Measurements from ENCODE around the gene PLEKHA4. TPM values are rescaled to one million over a fixed set of nuclear protein-coding genes. Genes with fewer than 3 reads are reported as not detected.

PLEKHA4 gene
- total and polyA plus RNA-seq, 2 of the 13 experiments (the other 11 are each of a cell fraction or from before 2014, with no cell fraction given) = 4.8 to 6.0 TPM

- intact Hi-C loops (cut with micrococcal nuclease; ENCODE audit: unreplicated experiment) (loop anchor here (1.0 kb wide), 2 partner anchors 40 to 47 kb away; no protein-coding TSS in a partner anchor), in situ Hi-C loops (cut with HindIII; ENCODE audit: extremely low pct_ligation_motif_present, low pct_unique_long_range_greater_than_20kb) (loop anchor here (5.0 to 10.0 kb wide), 2 partner anchors 38 to 161 kb away; partner anchors contain the start of gene NTN5)
- POLR2A ChIA-PET = no interaction called here
- Histone ChIP-seq H3K9me3 (ENCODE audit: low read length) (no peaks in the 10 kb centered on the region), H3K4me1 (ENCODE audit: insufficient read depth, low read length) (peaks cover 19% of the 10 kb centered on the region), H3K4me3 (replicated peaks in 1 of 3; ENCODE audit: insufficient read depth in 1 of 3, low read depth in 2 of 3, low read length in 3 of 3) (peak overlapping the region; percentile 39 to 64 (median 50); a peak in 5 of 6 replicates), H3K4me2 (ENCODE audit: low read depth, low read length) (peak overlapping the region; percentile 85), H3K9ac (ENCODE audit: insufficient read depth, low read depth, low read length) (peak overlapping the region; percentile 27; the same call in 1 of the 2 replicates), H3K27me3 (ENCODE audit: control insufficient read depth in 1 of 2, insufficient read depth in 2 of 2, low read length in 2 of 2) (no peaks in the 10 kb centered on the region), H2AFZ (ENCODE audit: low read length) (peak overlapping the region; percentile 80), H4K20me1 (ENCODE audit: insufficient read depth, low read length) (no peaks in the 10 kb centered on the region), H3K27ac (ENCODE audit: extremely low read length, insufficient read depth, low read length) (peak overlapping the region; percentile 25), H3K36me3 (replicated peaks in 1 of 2; ENCODE audit: control insufficient read depth in 1 of 2, insufficient read depth in 2 of 2, low read length in 2 of 2) (peaks cover 0 to 2% of the 10 kb centered on the region in 2 experiments; a peak in 1 of 5 replicates), H3K79me2 (ENCODE audit: insufficient read depth, low read length) (no peaks in the 10 kb centered on the region)
- no TSS peak for BruUV-seq (replicated peaks)
- DNase-seq (ENCODE audit: low spot score) (peak; percentile 82), ATAC-seq (peak; percentile 97), FAIRE-seq (peak; percentile 91)
- WGBS (ENCODE audit: low lambda C conversion rate) = 0% methylated on average over 7 of the region's 12 CpGs
- CTCF ChIA-PET (ENCODE audit: low intra/inter-chr PET ratio, low total read pairs) = interaction anchor here (0.6 to 1.9 kb wide), 4 partner anchors 40 to 190 kb away, joined by 3 to 27 read pairs (median 6); partner anchors contain the start of gene CA11
- TF ChIP-seq MAX (IDR thresholded peaks at IDR 0.05) = peak; percentile 28; the same call in 1 of the 2 replicates
- TF ChIP-seq, protein P1, sequence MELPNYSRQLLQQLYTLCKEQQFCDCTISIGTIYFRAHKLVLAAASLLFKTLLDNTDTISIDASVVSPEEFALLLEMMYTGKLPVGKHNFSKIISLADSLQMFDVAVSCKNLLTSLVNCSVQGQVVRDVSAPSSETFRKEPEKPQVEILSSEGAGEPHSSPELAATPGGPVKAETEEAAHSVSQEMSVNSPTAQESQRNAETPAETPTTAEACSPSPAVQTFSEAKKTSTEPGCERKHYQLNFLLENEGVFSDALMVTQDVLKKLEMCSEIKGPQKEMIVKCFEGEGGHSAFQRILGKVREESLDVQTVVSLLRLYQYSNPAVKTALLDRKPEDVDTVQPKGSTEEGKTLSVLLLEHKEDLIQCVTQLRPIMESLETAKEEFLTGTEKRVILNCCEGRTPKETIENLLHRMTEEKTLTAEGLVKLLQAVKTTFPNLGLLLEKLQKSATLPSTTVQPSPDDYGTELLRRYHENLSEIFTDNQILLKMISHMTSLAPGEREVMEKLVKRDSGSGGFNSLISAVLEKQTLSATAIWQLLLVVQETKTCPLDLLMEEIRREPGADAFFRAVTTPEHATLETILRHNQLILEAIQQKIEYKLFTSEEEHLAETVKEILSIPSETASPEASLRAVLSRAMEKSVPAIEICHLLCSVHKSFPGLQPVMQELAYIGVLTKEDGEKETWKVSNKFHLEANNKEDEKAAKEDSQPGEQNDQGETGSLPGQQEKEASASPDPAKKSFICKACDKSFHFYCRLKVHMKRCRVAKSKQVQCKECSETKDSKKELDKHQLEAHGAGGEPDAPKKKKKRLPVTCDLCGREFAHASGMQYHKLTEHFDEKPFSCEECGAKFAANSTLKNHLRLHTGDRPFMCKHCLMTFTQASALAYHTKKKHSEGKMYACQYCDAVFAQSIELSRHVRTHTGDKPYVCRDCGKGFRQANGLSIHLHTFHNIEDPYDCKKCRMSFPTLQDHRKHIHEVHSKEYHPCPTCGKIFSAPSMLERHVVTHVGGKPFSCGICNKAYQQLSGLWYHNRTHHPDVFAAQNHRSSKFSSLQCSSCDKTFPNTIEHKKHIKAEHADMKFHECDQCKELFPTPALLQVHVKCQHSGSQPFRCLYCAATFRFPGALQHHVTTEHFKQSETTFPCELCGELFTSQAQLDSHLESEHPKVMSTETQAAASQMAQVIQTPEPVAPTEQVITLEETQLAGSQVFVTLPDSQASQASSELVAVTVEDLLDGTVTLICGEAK (IDR thresholded peaks at IDR 0.05) = no peak
- TF ChIP-seq, protein P1 (CRISPR knock-in tag; IDR thresholded peaks at IDR 0.05) = peak; percentile 33; the same call in 1 of the 2 replicates
- TF ChIP-seq USF2 (IDR thresholded peaks at IDR 0.05; ENCODE audit: low read depth, low read length) = peak; percentile 70
- peak; percentile 77; the same call in 1 of the 2 replicates for TF ChIP-seq USF2 (CRISPR knock-in tag; IDR thresholded peaks at IDR 0.05; ENCODE audit: borderline replicate concordance)
- 0 out of 2 replicates have a peak, but pooled peaks have one; percentile 45 for TF ChIP-seq BORCS8-MEF2B (CRISPR knock-in tag; IDR thresholded peaks at IDR 0.05)
- TF ChIP-seq, protein P2, sequence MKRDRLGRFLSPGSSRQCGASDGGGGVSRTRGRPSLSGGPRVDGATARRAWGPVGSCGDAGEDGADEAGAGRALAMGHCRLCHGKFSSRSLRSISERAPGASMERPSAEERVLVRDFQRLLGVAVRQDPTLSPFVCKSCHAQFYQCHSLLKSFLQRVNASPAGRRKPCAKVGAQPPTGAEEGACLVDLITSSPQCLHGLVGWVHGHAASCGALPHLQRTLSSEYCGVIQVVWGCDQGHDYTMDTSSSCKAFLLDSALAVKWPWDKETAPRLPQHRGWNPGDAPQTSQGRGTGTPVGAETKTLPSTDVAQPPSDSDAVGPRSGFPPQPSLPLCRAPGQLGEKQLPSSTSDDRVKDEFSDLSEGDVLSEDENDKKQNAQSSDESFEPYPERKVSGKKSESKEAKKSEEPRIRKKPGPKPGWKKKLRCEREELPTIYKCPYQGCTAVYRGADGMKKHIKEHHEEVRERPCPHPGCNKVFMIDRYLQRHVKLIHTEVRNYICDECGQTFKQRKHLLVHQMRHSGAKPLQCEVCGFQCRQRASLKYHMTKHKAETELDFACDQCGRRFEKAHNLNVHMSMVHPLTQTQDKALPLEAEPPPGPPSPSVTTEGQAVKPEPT (CRISPR knock-in tag; IDR thresholded peaks at IDR 0.05; ENCODE audit: low read depth) = 0 out of 2 replicates have a peak, but pooled peaks have one; percentile 31
Measured at GRCh38 chr19:48835734-48836088, 32.7 kb downstream of the PLEKHA4 start.
